GM12878 (cell line): Measurements from ENCODE around the gene DCAF11. TPM values are rescaled to one million over a fixed set of nuclear protein-coding genes. Genes with fewer than 3 reads are reported as not detected.

Source experiments
- ATAC-seq: fragments of 200-7000 bp; cut with Tn5 transposase; 3 replicates; pipeline ENCODE4 v1.9.1; 2020; ENCODE audit warnings: mild to moderate bottlenecking, moderate library complexity
- BruUV-seq: library from RNA; stranded (reverse); fragments of 400-500 nt; replicated peaks from 2 replicates; lab custom pipeline; 2021; lab: Mats Ljungman, UMichigan
- CTCF ChIA-PET: fragments of 300-600 bp; sonication (Branson Sonifier 250); formaldehyde crosslinking; extraction: SDS; loops from one replicate; lab custom pipeline; 2021; ENCODE audit warnings: inconsistent platforms; lab: Yijun Ruan, JAX
- POLR2A ChIA-PET: fragments of 350-600 bp; formaldehyde crosslinking; extraction: SDS; loops from one replicate; lab custom pipeline; 2021; ENCODE audit warnings: inconsistent platforms; lab: Charles Lee
- RAD21 ChIA-PET: fragments of 300-600 bp; sonication (Branson Sonifier 250); formaldehyde crosslinking; loops from one replicate; lab custom pipeline; 2023; ENCODE audit warnings: antibody characterized with exemption; ENCODE audit not compliant: unreplicated experiment; lab: Charles Lee
- SMC1A ChIA-PET: fragments of 300-600 bp; sonication (Branson Sonifier 250); formaldehyde crosslinking; loops from one replicate; lab custom pipeline; 2023; ENCODE audit not compliant: unreplicated experiment, uncharacterized antibody; lab: Charles Lee
- DNase-seq: peaks from one replicate; pipeline ENCODE4 v3.0.0-alpha.2; 2011; ENCODE audit warnings: low read depth, low spot score
- FAIRE-seq: peaks from 3 replicates; lab custom pipeline; 2011; peaks lifted over from hg19 to GRCh38; lab: Jason Lieb, UNC
- H2AFZ ChIP-seq: 2 replicates; pipeline ENCODE4 v1.6.0; 2011; ENCODE audit warnings: low read depth, low read length, control low read depth; ENCODE audit not compliant: control insufficient read depth
- H3K27ac ChIP-seq: 2 replicates; pipeline ENCODE4 v1.5.1; 2011; ENCODE audit warnings: control low read depth; ENCODE audit not compliant: control insufficient read depth, insufficient read depth
- H3K27me3 ChIP-seq, 2 experiments: replicated peaks in 1 of 2; 2 replicates each; pipeline versions ENCODE4 v1.6.0 to v1.6.1; 2011; ENCODE audit warnings: low read length in 1 of 2; ENCODE audit not compliant: control insufficient read depth in 2 of 2, insufficient read depth in 2 of 2
- H3K36me3 ChIP-seq, 2 experiments: 2 replicates each; pipeline ENCODE4 v1.5.1; 2011; ENCODE audit warnings: low read length in 1 of 2; ENCODE audit not compliant: control insufficient read depth in 2 of 2, insufficient read depth in 2 of 2
- H3K4me1 ChIP-seq: 2 replicates; pipeline ENCODE4 v1.6.1; 2011; ENCODE audit warnings: mild to moderate bottlenecking, low read length, moderate library complexity, mixed read lengths; ENCODE audit not compliant: control insufficient read depth, insufficient read depth
- H3K4me2 ChIP-seq: 2 replicates; pipeline ENCODE4 v1.6.0; 2011; ENCODE audit warnings: control low read depth; ENCODE audit not compliant: control insufficient read depth, insufficient read depth
- H3K4me3 ChIP-seq: fragments of 200-600 bp; sonication (generic); 2 replicates; pipeline ENCODE4 v1.5.1; 2016
- H3K79me2 ChIP-seq: 2 replicates; pipeline ENCODE4 v1.6.0; 2011; ENCODE audit warnings: low read length; ENCODE audit not compliant: control insufficient read depth, insufficient read depth
- H3K9ac ChIP-seq: 2 replicates; pipeline ENCODE4 v1.8.0; 2011; ENCODE audit warnings: low read length, control low read depth, mixed read lengths; ENCODE audit not compliant: control insufficient read depth, insufficient read depth
- H3K9me3 ChIP-seq: replicated peaks from 3 replicates; pipeline ENCODE4 v1.5.1; 2011; ENCODE audit warnings: mild to moderate bottlenecking, low read length; ENCODE audit not compliant: control insufficient read depth, insufficient read depth
- H4K20me1 ChIP-seq: 2 replicates; pipeline ENCODE4 v1.6.0; 2011; ENCODE audit not compliant: control insufficient read depth, insufficient read depth
- CEBPZ ChIP-seq: fragments of 150-350 bp; IDR thresholded peaks from 2 replicates; pipeline ENCODE4 v1.6.1; 2016; ENCODE audit warnings: low read depth, low read length
- E2F8 ChIP-seq: fragments of 450-650 bp; IDR thresholded peaks from 2 replicates; pipeline ENCODE4 v1.6.1; 2018; ENCODE audit warnings: mild to moderate bottlenecking, low read depth, moderate library complexity; ENCODE audit not compliant: partially characterized antibody
- EED ChIP-seq: sonication (generic); IDR thresholded peaks from 2 replicates; pipeline ENCODE4 v1.6.1; 2016; ENCODE audit warnings: antibody characterized with exemption, low read depth
- FOS ChIP-seq: IDR thresholded peaks from 3 replicates; pipeline ENCODE4 v1.6.1; 2011; ENCODE audit warnings: borderline replicate concordance; ENCODE audit not compliant: insufficient read length; ENCODE audit errors: extremely low read depth
- IKZF1 ChIP-seq: fragments of 450-650 bp; conservative IDR thresholded peaks from 2 replicates; pipeline ENCODE4 v1.6.1; 2017; ENCODE audit warnings: antibody characterized with exemption, mild to moderate bottlenecking
- JUNB ChIP-seq: IDR thresholded peaks from 2 replicates; pipeline ENCODE4 v1.6.1; 2016; ENCODE audit warnings: antibody characterized with exemption, mild to moderate bottlenecking
- MXI1 ChIP-seq: fragments of 150-350 bp; IDR thresholded peaks from 2 replicates; pipeline ENCODE4 v1.6.1; 2011; ENCODE audit warnings: low read depth, mild to moderate bottlenecking, inconsistent platforms, low read length, improper control_type of control experiment
- MYB ChIP-seq: fragments of 150-350 bp; IDR thresholded peaks from 2 replicates; pipeline ENCODE4 v1.6.1; 2014; ENCODE audit warnings: mild to moderate bottlenecking, low read depth, low read length, borderline replicate concordance
- RBBP5 ChIP-seq: fragments of 200-600 bp; sonication (generic); conservative IDR thresholded peaks from 2 replicates; pipeline ENCODE4 v1.6.1; 2016
- RUNX3 ChIP-seq: IDR thresholded peaks from 2 replicates; pipeline ENCODE4 v1.6.1; 2012; ENCODE audit warnings: low read length, inconsistent platforms
- SMC3 ChIP-seq: IDR thresholded peaks from 2 replicates; pipeline ENCODE4 v1.6.1; 2011; ENCODE audit warnings: low read length, improper control_type of control experiment, borderline replicate concordance
- SPI1 ChIP-seq: IDR thresholded peaks from 2 replicates; pipeline ENCODE4 v1.6.1; 2011; ENCODE audit warnings: low read depth, mild to moderate bottlenecking, low read length, moderate library complexity, borderline replicate concordance; ENCODE audit not compliant: insufficient read depth
- STAT1 ChIP-seq: fragments of 450-650 bp; conservative IDR thresholded peaks from 2 replicates; pipeline ENCODE4 v1.6.1; 2014; ENCODE audit warnings: antibody characterized with exemption, mild to moderate bottlenecking
- ZNF592 ChIP-seq: fragments of 450-650 bp; IDR thresholded peaks from 2 replicates; pipeline ENCODE4 v1.6.1; 2017; ENCODE audit warnings: mild to moderate bottlenecking, moderate library complexity
- WGBS: methylation state at CpG from one replicate; pipeline ENCODE4 v1.1.6; 2016; ENCODE audit warnings: low lambda C conversion rate; ENCODE audit not compliant: insufficient replicate concordance, insufficient coverage; ENCODE audit errors: missing lambda C conversion rate; 5-methylcytosine and 5-hydroxymethylcytosine counted together
- in situ Hi-C: fragments of 300-500 bp; cut with MboI; formaldehyde crosslinking; loops from 9 replicates; pipeline ENCODE4 v1.14.3; 2018; ENCODE audit warnings: mixed read lengths
- intact Hi-C: fragments of 100-400 bp; cut with micrococcal nuclease; formaldehyde crosslinking; loops from one replicate; pipeline ENCODE4 v1.14.2; 2022; ENCODE audit not compliant: unreplicated experiment
- polyA plus RNA-seq, 11 experiments: library from polyadenylated mRNA; depleted of rRNA in 4 of 11; unstranded in 6 of 11; stranded (reverse) in 5 of 11; fragments of >200 nt; fragmentation: Nextera tagmentation in 4 of 11; fragmentation: Illumina TruSeq in 1 of 11; extraction: Ambion mirVana in 4 of 11; extraction: Trizol in 1 of 11; gene quantifications; 1 replicate in 1 of 11; 2 replicates in 10 of 11; pipeline versions ENCODE4 v1.2.1 to v1.2.3, GENCODE V29; 2011 to 2016; ENCODE audit warnings: inconsistent platforms in 2 of 11, missing spikeins in 2 of 11, low read depth in 1 of 11
- total RNA-seq, 4 experiments: library from RNA; depleted of rRNA in 3 of 4; stranded (reverse); fragments of >200 nt in 3 of 4; fragmentation: Illumina TruSeq in 1 of 4; extraction: Trizol in 1 of 4; gene quantifications; 2 replicates each; pipeline versions ENCODE4 v1.2.1 to v1.2.3, GENCODE V29; 2013 to 2021

The DCAF11 gene
- total and polyA plus RNA-seq, 10 of the 15 experiments (the other 5 are each of a cell fraction or from before 2014, with no cell fraction given) = 13.4 to 91.2 (median 68.7) TPM

GRCh38 chr14:24110523-24110922, 4.1 kb upstream of the DCAF11 start:
- WGBS = 97% methylated on average over 1 of the region's 1 CpG
- Histone ChIP-seq H3K36me3 (no peaks in the 10 kb centered on the region), H3K27me3 (no peaks in the 10 kb centered on the region), H3K79me2 (peaks cover 12% of the 10 kb centered on the region), H3K27ac (no peak overlapping the region), H3K4me3 (no peak overlapping the region), H3K9ac (no peak overlapping the region), H4K20me1 (no peaks in the 10 kb centered on the region), H3K4me2 (no peak overlapping the region), H3K9me3 (no peaks in the 10 kb centered on the region), H2AFZ (no peak overlapping the region), H3K4me1 (peaks cover 7% of the 10 kb centered on the region)
- in situ Hi-C loops (loop anchor here (25.0 kb wide), 1 partner anchor 798 kb away; the partner anchor contains the start of genes BCL2L2, PABPN1 and PPP1R3E), intact Hi-C loops (no loop called here)
- DNase-seq (no peak), FAIRE-seq (no peak), ATAC-seq (no peak)
- POLR2A ChIA-PET = interaction anchor here (0.8 to 5.8 kb wide), 7 partner anchors 16 to 58 kb away, joined by 3 to 90 read pairs (median 12); partner anchors contain the start of genes IRF9, PCK2, PSME1 and PSME2
- BruUV-seq = no TSS peak
- CTCF ChIA-PET = interaction anchor here (0.7 to 11.3 kb wide), 18 partner anchors 14 to 229 kb away, joined by 3 to 294 read pairs (median 5); partner anchors contain the start of genes CARMIL3, CHMP4A, IRF9 and PCK2
- SMC1A ChIA-PET = interaction anchor here (0.9 to 9.6 kb wide), 15 partner anchors 14 to 187 kb away, joined by 3 to 195 read pairs (median 14); partner anchors contain the start of genes CHMP4A, EMC9, IRF9 and PCK2
- RAD21 ChIA-PET = interaction anchor here (0.6 to 6.9 kb wide), 11 partner anchors 8 to 197 kb away, joined by 3 to 153 read pairs (median 9); partner anchors contain the start of genes CIDEB, EMC9, IRF9 and PCK2
- TF ChIP-seq SPI1 (no peak), IKZF1 (no peak), SMC3 (no peak), ZNF592 (no peak), EED (no peak), RUNX3 (no peak), MXI1 (no peak), RBBP5 (no peak), FOS (no peak), CEBPZ (no peak), STAT1 (no peak), MYB (no peak), E2F8 (no peak), JUNB (no peak)
